Activated CD8-positive, alpha-beta memory T cell treated with anti-CD3 and anti-CD28 coated beads for 1 hour (primary cell): ENCODE measurements around the gene THSD4.
"Not testable (repeated sequence)": the region's sequence is repeated elsewhere in the genome, so short reads cannot be mapped to it uniquely, and the experiment has no call there.

ENCODE experiments used
- DNase-seq, 2 donors: peaks; one replicate each; pipeline ENCODE4 v3.0.0-alpha.2; 2020; ENCODE audit warnings: low read depth in 1 of 2; ENCODE audit errors: extremely low read depth in 1 of 2

The THSD4 gene

GRCh38 chr15:71146580-71146982 lies 31.3 kb downstream of the THSD4 start:
- no peak for DNase-seq

DNA sequence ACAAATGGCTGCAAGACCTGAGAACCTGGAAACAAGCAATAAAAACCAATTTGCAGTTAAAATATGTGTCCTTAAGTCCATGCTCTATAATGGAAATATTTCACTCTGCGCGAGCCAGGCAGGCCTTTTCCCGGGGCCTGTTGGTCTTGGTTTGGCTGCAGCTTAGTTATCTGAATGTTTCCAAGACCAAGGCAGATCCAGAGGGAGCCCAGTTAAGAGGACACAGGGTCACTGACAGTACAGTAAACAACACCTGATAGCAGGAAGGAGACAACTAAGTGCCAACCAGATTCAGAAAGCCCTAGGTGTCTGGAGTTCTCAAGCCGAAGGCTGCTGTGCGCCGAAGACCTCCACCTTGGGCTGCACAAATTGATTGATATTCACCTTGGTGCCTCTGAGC lies 32.8 kb downstream of the THSD4 start:
- DNase-seq: no peak

DNA sequence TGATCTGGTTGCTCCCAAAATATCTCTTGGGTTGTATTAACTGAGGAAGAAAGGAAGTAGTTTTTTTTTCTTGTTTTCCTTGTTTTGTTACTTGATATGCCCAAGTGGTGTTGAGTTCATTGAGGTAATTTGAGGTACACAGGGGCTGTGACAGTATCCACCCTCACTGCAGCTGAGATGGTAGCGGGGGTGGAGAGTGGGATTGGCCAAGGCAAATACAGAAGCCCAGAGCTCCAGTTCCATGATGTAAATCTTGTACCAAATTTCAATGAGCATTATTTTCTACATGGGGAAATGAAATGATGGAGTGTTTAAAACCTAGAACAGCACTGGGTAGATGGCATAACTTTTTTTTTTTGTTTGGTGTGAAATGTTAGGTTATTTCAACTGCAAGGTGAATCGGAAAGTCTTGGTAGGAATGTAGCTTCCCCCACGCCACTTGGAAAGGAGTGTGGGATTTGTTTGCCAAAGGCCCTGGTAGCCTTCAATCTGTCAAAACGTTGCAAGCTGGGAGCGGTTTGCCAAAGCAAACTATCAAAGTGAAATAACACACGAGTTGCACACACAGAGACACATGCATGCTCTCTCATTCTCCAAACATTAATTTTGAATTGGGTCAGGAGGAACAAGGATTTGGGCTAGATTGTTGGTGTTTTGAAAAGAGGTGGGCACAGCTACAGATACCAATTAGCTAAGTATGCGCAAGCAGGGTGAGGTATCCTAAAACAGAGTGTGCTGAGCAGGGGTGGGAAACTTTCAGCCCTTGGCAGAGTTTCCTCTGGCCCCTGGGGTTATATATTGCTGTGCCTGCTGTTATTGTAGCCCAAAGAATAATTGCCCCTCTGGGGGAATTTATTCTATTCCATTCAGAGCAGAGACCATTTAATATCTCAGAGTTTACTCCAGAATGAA lies 34.6 kb downstream of the THSD4 start:
- DNase-seq: no peak

GRCh38 chr15:71151081-71151480 lies 35.8 kb downstream of the THSD4 start:
- DNase-seq: no peak

DNA sequence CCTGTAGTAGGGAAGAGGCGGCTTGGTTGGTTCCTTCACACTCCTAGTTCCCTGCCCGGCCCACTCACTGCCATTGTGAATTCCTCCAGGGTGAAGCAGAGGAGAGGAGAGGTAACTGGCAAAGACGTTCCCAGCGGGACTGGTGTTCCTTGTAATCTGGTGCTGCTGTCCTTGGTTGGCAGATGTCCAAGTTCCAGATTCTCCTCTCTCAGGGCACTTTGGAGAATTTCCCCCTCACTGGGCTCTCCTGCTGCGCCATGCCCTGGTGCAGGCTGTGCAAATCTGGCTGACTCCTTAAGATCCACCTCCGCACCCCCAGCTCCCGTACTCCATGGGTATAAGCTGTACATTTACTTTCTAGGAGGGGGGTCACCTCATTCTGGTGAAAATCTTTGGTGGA lies 37.3 kb downstream of the THSD4 start:
- DNase-seq: no peak

DNA sequence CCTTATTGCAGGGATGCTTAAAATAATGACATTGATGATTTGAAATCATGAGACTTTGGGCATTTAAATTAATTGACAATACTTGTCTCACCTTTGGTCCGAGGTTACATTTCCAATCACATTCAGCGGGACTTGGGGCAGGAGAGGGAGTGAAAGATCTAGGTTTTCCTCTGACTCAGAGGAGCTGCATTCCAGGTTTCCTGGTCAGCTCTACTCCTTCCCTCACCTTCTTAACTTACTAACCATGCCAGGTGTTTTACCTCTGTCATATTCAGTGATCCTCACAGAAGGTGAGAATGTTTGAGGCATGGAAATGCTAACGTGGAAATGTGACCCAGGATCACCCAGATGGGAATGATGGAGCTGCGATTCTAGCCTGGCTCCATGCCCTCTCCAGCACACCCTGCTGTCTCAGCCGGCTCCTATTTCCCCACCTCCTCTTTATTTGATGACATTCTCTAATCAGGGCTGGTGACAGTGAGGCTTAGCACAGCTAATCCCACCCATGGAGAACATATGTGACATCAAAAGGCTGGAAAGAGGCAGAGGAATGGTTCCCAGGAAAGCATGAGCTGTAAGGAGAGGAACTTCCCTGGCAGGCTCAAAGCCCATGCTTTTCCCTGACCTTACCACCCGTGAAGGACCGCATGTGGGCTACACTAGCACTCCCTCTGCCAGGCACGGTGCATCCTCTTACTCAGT lies 38.7 kb downstream of the THSD4 start:
- DNase-seq: no peak

DNA sequence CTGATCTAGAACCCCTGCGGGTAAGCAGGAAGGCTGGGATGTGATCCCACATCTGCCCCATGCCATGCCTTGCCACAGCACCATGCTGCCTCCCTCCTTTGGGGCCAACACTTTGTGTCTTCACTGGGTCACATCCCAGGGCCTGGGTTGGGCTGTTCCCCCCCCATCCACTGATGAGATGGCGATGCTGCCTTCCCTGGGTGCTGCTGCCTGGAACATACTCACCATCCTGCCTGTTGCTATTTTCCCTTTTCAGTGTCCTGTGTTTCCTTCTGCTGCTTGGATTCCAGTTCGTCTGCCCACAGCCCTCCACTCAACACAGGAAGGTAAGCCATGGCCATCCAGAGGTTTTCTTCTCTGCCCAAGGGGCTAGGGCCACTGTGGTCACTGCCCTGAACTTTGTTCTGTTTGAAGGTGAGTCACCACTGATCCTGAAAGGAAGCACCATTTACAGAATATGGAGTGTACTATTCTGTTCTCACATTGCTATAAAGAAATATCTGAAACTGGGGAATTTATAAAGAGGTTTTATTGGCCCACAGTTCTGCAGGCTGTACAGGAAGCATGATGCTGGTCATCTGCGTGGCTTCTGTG lies 39.4 kb downstream of the THSD4 start:
- DNase-seq: no peak

GRCh38 chr15:71155534-71155933 lies 40.3 kb downstream of the THSD4 start:
- DNase-seq: no peak

DNA sequence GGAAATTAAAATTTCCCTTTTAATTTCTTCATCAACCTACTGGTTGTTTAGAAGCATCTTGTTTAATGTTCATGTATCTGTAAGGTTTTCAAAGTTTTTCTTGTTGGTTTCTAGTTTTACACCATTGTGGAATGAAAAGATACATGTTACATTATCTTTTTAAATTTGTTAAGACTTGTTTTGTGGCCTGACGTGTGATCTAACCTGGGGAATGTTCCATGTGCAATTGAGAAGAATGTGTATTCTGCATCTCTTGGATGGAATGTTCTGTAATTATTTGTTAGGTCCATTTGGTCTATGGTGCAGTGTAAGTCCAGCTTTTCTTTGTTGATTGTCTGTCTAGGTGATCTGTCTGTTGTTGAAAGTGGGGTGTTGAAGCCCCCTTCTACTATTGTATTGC lies 45.7 kb downstream of the THSD4 start:
- DNase-seq: no peak

- no peak for DNase-seq
Observed at GRCh38 chr15:71162309-71162708, 47.0 kb downstream of the THSD4 start.

- DNase-seq: not testable (repeated sequence)
Observed at GRCh38 chr15:71164606-71165005, 49.3 kb downstream of the THSD4 start.

- DNase-seq: no peak
Observed at GRCh38 chr15:71167445-71168165, 52.3 kb downstream of the THSD4 start.

DNA sequence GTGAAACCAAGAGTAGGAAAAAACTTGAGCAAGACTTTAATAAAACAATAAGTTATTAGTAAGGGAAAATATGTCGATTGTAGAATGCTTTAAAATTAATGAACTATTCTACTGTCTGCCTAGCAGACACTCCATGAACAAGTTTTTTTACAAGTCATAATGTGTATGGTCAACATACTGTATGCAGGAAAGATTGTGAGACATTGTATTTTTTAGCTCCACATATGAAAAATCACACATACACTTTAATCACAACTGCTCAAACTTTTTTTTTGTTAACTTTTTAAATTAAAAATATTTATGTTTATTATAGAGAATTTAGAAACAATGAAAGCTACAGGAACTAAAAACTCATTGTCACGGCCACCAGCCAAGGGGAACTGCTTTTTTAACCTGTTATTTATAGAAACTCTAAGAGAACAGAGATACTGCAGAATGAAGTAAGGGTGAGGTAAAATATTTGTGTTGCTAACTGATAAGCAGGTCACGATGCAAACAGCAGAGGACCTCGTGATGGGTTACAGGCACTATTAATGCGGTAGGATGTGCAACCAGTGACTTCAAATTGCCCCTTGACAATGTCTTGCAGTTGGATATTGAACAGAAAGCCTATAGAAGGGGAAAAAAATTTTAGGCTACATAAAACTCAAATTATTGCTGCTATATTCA lies 53.0 kb downstream of the THSD4 start:
- no peak for DNase-seq

- no peak for DNase-seq
Observed at GRCh38 chr15:71170163-71170562, 54.9 kb downstream of the THSD4 start.

- no peak for DNase-seq
Observed at GRCh38 chr15:71171195-71171594, 55.9 kb downstream of the THSD4 start.

DNA sequence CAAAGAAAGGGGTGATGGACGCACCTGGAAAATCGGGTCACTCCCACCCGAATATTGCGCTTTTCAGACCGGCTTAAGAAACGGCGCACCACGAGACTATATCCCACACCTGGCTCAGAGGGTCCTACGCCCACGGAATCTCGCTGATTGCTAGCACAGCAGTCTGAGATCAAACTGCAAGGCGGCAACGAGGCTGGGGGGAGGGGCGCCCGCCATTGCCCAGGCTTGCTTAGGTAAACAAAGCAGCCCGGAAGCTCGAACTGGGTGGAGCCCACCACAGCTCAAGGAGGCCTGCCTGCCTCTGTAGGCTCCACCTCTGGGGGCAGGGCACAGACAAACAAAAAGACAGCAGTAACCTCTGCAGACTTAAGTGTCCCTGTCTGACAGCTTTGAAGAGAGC lies 59.1 kb downstream of the THSD4 start:
- not testable (repeated sequence) for DNase-seq

DNA sequence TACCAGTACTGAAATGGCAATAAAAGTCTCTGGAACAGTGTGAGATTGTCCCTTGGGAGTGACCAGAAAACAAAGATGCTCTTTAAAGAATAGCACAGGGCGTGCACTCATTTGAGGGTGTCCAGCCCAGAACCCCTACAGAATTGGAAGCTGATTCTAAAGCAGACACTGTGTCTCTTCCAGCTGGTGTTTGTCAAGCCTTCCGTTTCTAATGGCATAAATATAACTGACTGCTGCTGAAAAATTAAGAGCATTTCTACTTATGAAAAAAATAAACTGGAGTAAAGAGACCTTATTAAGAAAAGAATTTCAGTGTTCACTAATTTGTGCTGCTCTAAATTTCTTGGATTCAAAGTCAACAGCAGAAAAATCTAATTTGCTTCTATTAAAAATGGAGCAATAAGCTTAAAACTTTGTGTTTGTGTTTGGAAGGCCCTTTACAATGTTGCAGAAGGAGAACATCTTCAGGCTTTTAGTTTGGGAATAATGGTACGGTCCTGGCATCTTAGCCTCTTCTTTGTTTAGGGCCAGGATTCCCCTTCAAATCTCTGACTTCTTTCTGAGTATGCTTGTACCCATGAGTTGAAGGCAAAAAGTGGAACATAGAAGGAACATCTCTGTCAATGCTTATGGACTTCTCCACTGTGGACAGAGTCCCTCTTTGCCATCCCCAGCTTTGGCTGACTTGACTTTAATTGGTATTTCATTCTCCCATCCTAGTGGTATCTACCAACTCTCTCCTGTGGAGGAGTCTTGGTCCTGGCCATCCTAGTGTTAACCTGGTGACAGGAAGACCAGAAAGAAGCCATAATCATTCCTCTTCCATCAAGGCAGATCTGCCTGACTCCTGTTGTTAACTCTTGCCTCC lies 65.9 kb downstream of the THSD4 start:
- no peak for DNase-seq

DNA sequence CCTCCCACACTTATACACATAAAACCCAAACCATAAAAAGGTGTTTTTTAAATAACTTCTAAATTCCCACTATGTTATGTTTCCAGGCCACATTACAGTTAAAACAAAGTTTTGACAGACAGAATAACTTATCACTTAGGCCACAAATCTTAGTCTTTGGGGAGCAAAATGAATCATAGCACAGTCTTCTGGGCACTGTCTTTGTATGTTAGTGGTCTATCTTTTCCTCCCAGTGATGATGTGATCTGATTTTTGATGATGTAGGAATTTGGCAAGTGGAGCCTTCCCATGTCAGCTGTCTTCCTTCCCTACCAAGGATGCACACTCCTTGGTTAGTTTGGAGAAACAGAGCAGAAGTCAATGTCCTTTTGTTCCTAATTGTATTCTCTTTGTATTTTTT lies 67.3 kb downstream of the THSD4 start:
- DNase-seq: no peak

- no peak for DNase-seq
Observed at GRCh38 chr15:71183063-71183462, 67.8 kb downstream of the THSD4 start.

- DNase-seq: no peak
Observed at GRCh38 chr15:71185706-71186105, 70.4 kb downstream of the THSD4 start.
